HS-27A (cell line): Measurements from ENCODE around the gene LRRC8C.
"Not testable (repeated sequence)": the region's sequence is repeated elsewhere in the genome, so short reads cannot be mapped to it uniquely, and the experiment has no call there.

ENCODE experiments used
- DNase-seq: peaks from one replicate; pipeline ENCODE4 v3.0.0-alpha.2; 2012; ENCODE audit warnings: low read depth, missing footprints

The LRRC8C gene

DNA sequence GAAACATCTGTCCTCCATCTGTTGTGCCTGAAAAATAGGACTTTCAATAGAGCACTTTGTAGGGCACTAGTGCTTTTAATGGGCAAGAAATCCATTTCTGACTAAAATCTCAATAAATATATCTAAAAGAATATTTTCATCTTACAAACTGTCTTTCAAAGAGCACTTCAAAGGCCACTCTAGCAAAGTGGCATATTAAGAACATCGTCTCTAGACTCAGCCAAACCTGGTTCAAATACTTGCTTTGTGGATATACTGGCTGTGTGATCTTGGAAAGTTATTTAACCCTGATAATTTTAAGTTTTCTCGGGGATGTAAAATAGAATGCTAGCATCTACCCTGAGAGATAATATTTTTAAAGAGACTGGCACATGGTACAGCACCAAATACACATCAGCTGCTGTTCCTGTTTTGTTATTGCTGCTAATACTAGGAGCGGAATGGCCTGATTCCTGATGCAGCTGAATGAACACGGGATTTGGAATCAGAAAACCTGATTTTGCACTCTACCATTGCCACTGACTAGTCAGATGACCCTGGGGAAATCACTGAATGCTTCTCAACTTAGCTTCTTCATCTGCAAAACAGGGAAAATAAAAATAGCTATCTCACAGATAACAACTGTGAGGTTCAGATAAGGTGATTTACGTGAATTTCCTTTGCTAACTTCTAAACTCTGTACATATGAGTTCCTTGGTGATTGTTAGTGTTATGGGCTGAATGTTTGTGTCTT, 25.2 kb upstream of the LRRC8C start:
- DNase-seq: no peak

DNA sequence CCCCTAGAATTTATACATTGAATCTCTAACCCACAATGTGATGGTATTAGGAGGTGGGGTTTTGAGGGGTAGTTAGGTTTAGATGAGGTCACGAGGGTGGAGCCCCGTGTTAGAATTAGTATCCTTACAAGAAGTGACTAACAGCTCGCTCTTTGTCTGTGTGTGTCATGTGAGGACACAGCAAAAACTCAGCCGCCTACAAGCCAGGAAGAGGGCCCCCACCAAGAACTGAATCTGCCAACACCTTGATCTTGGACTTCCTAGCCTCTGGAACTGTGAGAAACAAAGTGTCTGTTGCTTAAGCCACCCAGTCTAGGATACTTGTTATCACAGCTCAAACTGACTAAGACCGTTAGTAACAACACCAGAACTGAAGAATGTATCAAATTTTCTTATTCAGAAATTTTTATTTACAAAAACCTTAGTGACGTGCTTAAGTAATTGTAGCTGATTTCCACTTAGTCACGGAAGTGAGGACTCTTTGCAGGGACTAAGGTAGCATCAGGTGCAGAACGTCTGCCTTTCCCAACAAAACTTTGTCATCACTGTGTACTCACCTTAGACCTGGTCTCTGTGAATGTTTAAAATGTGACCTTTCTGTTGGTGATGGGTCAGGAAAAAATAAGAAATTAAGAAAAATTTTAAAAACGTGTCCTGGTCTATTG, 24.5 kb upstream of the LRRC8C start:
- DNase-seq: no peak

DNA sequence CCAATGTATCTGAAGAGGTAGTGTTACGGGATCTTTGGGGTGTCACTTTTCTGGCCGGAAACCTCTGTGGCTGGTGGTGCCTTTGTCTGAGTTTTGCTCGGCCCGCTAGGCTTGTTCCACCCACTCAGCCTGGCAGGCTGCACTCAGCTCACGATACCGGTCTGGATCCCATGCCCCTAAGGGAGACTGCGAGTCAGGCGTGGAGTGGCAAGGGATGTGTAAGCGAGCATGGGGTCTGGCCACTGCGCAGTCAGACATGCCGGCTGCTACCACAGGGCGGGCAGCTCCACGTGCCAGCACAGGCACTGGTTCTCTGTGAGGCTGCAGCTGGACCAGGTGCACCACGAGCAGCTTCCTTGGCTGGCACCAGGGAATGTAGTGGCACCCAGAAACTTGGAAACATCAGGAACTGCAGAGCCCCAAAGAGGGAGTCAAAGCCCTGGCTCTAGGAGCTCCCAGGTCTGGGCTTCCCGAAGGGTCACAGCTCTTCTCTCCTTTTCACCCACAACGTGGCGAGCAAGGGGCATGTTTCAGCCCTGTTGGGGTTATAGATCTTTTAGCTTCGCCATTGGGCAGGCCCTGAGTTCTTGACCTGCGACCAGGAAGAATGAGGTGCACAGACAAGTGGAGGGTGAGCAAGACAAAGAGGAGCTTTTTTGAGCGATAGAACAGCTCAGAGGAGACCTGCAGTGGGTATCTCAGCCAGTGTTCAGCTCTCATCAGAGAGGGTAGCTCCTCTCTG, 23.8 kb upstream of the LRRC8C start:
- no peak for DNase-seq

- DNase-seq: no peak
Measured at GRCh38 chr1:89609781-89610456, 23.0 kb upstream of the LRRC8C start.

DNA sequence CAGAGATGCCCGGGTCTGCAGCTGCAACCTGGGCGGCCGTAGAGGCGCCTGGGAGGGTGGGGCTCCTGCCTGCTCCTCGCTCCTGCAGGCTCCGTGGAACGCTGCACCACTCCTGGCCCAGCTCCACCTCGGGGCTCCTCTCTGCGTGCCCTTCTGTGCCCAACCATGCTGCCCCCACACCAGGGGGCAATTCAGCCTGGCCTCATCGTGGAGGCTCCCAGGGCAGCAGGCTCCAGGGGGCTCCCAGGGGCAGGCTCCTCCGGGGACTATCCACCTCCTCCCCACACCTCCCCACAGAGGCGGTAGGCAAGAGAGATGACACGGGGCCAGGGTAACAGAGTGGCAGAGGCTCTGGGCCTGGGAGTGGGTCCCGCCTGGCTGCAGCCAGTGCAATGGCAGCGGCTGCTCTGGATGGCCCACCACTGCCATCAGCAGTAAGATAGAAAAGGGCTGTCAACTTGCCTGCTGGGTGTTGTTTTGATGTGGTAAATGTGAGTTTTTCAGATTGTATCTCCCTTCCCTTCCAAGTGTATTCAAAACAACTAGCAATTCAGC, 22.4 kb upstream of the LRRC8C start:
- DNase-seq: no peak

- DNase-seq: no peak
Measured at GRCh38 chr1:89611721-89612120, 21.2 kb upstream of the LRRC8C start.

GRCh38 chr1:89613928-89614327, 19.0 kb upstream of the LRRC8C start:
- no peak for DNase-seq

DNA sequence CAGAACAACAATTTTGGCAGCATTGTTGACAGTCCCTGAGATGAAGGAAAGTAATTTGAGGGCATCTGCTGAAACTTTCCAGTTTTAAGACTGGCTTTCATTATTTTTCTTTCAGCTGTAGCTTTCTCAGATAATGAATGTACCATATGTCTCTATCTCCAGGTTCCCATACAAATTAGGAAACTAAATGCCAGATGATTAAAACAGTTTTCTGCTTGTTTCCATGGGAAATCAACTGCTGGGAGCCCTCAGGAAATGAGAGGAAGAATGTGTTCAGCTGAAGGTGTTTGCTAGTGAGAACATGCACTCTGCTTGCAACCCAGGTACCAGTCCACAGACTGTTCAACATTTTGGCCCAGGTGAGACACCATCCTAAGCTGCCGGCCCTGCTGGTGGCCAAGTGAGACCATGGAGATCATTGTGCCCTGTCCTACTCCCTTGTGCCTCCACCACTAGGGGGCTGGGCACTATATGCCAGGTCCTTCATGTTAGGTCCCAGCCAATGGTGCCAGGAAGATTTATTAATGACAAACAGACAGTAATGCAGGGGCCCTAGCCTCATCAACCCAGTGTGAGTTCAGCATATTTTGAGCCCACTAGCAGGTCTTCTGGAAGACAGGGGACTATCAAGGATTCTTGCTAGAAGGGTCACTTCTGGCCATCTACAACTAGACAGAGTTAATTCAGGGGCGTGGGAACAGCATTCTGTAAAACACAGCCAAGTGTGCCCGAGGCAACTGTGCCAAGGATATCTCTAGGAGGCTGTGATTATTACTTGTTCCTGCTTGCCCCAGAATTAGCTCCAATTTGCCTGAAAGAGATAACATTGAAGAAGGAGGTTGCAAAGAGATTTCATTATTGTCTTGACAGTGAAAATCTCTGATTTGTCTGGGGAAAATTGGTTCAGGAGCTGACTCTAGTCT, 17.0 kb upstream of the LRRC8C start:
- no peak for DNase-seq

GRCh38 chr1:89616844-89617627, 15.9 kb upstream of the LRRC8C start:
- no peak for DNase-seq

DNA sequence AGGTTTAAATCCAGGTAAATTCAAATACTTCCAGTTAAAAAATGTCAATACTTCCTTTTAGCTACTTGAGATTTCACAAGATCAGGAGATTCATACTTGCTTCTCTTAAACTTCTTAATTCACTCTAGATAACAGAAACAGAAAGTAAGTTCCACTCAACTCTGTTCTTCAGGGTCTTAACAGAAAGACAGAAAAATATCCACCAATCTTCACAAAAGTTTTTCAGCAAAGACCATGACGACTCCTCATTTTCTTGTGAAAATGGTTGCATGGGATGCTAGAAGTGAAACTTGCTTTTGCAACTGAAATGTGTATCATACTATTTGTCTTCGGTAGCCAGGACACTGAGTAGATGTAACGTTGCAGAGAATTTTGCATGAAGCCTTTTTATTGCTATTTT, 12.3 kb upstream of the LRRC8C start:
- no peak for DNase-seq

DNA sequence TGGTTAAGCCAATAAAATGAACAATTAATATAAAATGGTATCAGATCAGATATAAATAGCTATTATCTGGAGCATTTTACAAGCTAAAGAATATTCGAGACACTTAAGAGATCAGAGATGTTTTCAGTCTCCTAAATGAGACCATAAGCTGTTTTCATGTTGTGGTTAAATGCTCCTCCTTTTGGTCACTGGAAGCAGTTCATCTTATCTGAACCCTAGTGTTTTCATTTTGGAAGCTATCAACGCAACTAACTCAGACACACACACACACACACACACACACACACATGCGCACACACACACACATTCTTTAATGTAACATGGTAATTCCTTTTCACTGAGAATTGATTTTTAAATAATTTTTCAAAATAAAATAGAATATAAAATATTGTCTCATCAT, 10.0 kb upstream of the LRRC8C start:
- no peak for DNase-seq

- no peak for DNase-seq
Measured at GRCh38 chr1:89624314-89624713, 8.6 kb upstream of the LRRC8C start.

DNA sequence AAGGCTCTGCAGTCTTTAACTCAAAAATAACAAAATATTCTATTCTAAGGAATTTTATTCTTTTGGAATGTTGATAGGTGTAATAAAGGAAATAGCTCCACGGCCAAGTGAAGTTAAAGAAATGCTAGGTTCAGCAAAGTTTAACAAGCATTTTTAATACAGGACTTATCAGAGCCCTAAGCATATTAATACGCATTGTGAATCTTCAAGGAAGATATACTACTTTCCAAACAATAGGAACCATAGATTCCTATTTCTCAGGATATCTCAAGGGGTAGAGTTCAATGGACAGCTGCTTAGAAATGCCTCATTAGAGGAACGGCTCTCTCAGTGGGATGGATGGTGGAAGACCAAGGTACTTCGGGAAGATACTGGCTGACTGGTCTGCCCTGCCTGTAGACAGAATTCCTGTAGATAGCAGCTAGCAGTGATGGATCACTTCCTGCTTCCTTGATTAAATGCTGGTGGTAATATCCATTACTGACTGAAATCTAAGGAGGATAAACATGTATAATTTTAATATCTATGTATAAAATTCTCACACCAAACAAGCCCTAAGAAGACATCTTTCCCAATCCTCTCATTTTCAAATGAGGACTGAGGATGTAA, 8.1 kb upstream of the LRRC8C start:
- no peak for DNase-seq

- DNase-seq: no peak
Measured at GRCh38 chr1:89627596-89627962, 5.3 kb upstream of the LRRC8C start.

GRCh38 chr1:89629146-89629545, 3.8 kb upstream of the LRRC8C start:
- DNase-seq: no peak

- DNase-seq: not testable (repeated sequence)
Measured at GRCh38 chr1:89629600-89629999, 3.3 kb upstream of the LRRC8C start.

- DNase-seq: no peak
Measured at GRCh38 chr1:89630048-89630447, 2.9 kb upstream of the LRRC8C start.

- DNase-seq: no peak
Measured at GRCh38 chr1:89631816-89632656, 884 bp upstream of the LRRC8C start.

GRCh38 chr1:89633248-89633799, 404 bp downstream of the LRRC8C start:
- DNase-seq: peak; percentile 46
